GM12878 (cell line): ENCODE data around the gene SASH1. TPM values are rescaled to one million over a fixed set of nuclear protein-coding genes. Genes with fewer than 3 reads are reported as not detected.

ENCODE experiments used
- ATAC-seq: fragments of 200-7000 bp; cut with Tn5 transposase; 3 replicates; pipeline ENCODE4 v1.9.1; 2020; ENCODE audit warnings: mild to moderate bottlenecking, moderate library complexity
- BruUV-seq: library from RNA; stranded (reverse); fragments of 400-500 nt; replicated peaks from 2 replicates; lab custom pipeline; 2021; lab: Mats Ljungman, UMichigan
- CTCF ChIA-PET: fragments of 300-600 bp; sonication (Branson Sonifier 250); formaldehyde crosslinking; extraction: SDS; loops from one replicate; lab custom pipeline; 2021; ENCODE audit warnings: inconsistent platforms; lab: Yijun Ruan, JAX
- POLR2A ChIA-PET: fragments of 350-600 bp; formaldehyde crosslinking; extraction: SDS; loops from one replicate; lab custom pipeline; 2021; ENCODE audit warnings: inconsistent platforms; lab: Charles Lee
- RAD21 ChIA-PET: fragments of 300-600 bp; sonication (Branson Sonifier 250); formaldehyde crosslinking; loops from one replicate; lab custom pipeline; 2023; ENCODE audit warnings: antibody characterized with exemption; ENCODE audit not compliant: unreplicated experiment; lab: Charles Lee
- SMC1A ChIA-PET: fragments of 300-600 bp; sonication (Branson Sonifier 250); formaldehyde crosslinking; loops from one replicate; lab custom pipeline; 2023; ENCODE audit not compliant: unreplicated experiment, uncharacterized antibody; lab: Charles Lee
- DNase-seq: peaks from one replicate; pipeline ENCODE4 v3.0.0-alpha.2; 2011; ENCODE audit warnings: low read depth, low spot score
- FAIRE-seq: peaks from 3 replicates; lab custom pipeline; 2011; peaks lifted over from hg19 to GRCh38; lab: Jason Lieb, UNC
- H2AFZ ChIP-seq: 2 replicates; pipeline ENCODE4 v1.6.0; 2011; ENCODE audit warnings: low read depth, low read length, control low read depth; ENCODE audit not compliant: control insufficient read depth
- H3K27ac ChIP-seq: 2 replicates; pipeline ENCODE4 v1.5.1; 2011; ENCODE audit warnings: control low read depth; ENCODE audit not compliant: control insufficient read depth, insufficient read depth
- H3K27me3 ChIP-seq, 2 experiments: replicated peaks in 1 of 2; 2 replicates each; pipeline versions ENCODE4 v1.6.0 to v1.6.1; 2011; ENCODE audit warnings: low read length in 1 of 2; ENCODE audit not compliant: control insufficient read depth in 2 of 2, insufficient read depth in 2 of 2
- H3K36me3 ChIP-seq, 2 experiments: 2 replicates each; pipeline ENCODE4 v1.5.1; 2011; ENCODE audit warnings: low read length in 1 of 2; ENCODE audit not compliant: control insufficient read depth in 2 of 2, insufficient read depth in 2 of 2
- H3K4me1 ChIP-seq: 2 replicates; pipeline ENCODE4 v1.6.1; 2011; ENCODE audit warnings: mild to moderate bottlenecking, low read length, moderate library complexity, mixed read lengths; ENCODE audit not compliant: control insufficient read depth, insufficient read depth
- H3K4me2 ChIP-seq: 2 replicates; pipeline ENCODE4 v1.6.0; 2011; ENCODE audit warnings: control low read depth; ENCODE audit not compliant: control insufficient read depth, insufficient read depth
- H3K4me3 ChIP-seq: fragments of 200-600 bp; sonication (generic); 2 replicates; pipeline ENCODE4 v1.5.1; 2016
- H3K79me2 ChIP-seq: 2 replicates; pipeline ENCODE4 v1.6.0; 2011; ENCODE audit warnings: low read length; ENCODE audit not compliant: control insufficient read depth, insufficient read depth
- H3K9ac ChIP-seq: 2 replicates; pipeline ENCODE4 v1.8.0; 2011; ENCODE audit warnings: low read length, control low read depth, mixed read lengths; ENCODE audit not compliant: control insufficient read depth, insufficient read depth
- H3K9me3 ChIP-seq: replicated peaks from 3 replicates; pipeline ENCODE4 v1.5.1; 2011; ENCODE audit warnings: mild to moderate bottlenecking, low read length; ENCODE audit not compliant: control insufficient read depth, insufficient read depth
- H4K20me1 ChIP-seq: 2 replicates; pipeline ENCODE4 v1.6.0; 2011; ENCODE audit not compliant: control insufficient read depth, insufficient read depth
- CEBPB ChIP-seq, 2 experiments: fragments of 150-350 bp in 1 of 2; IDR thresholded peaks; 2 replicates each; pipeline ENCODE4 v1.6.1; 2012 to 2014; ENCODE audit warnings: low read depth in 2 of 2, low read length in 2 of 2, borderline replicate concordance in 1 of 2, inconsistent platforms in 1 of 2
- FOS ChIP-seq: IDR thresholded peaks from 3 replicates; pipeline ENCODE4 v1.6.1; 2011; ENCODE audit warnings: borderline replicate concordance; ENCODE audit not compliant: insufficient read length; ENCODE audit errors: extremely low read depth
- FOXM1 ChIP-seq: IDR thresholded peaks from 2 replicates; pipeline ENCODE4 v1.6.1; 2012; ENCODE audit warnings: low read depth, mild to moderate bottlenecking, inconsistent platforms, low read length, moderate library complexity
- MAX ChIP-seq: IDR thresholded peaks from 2 replicates; pipeline ENCODE4 v1.6.1; 2012; ENCODE audit warnings: low read depth, low read length, improper control_type of control experiment
- NBN ChIP-seq: fragments of 450-650 bp; IDR thresholded peaks from 2 replicates; pipeline ENCODE4 v1.6.1; 2016
- POLR2AphosphoS2 ChIP-seq: IDR thresholded peaks from 2 replicates; pipeline ENCODE4 v1.6.1; 2011; ENCODE audit warnings: low read depth, mild to moderate bottlenecking, low read length, improper control_type of control experiment, moderate library complexity
- RELA ChIP-seq: fragments of 450-650 bp; IDR thresholded peaks from 2 replicates; pipeline ENCODE4 v1.8.0; 2014; ENCODE audit warnings: borderline replicate concordance; ENCODE audit not compliant: partially characterized antibody
- WGBS: methylation state at CpG from one replicate; pipeline ENCODE4 v1.1.6; 2016; ENCODE audit warnings: low lambda C conversion rate; ENCODE audit not compliant: insufficient replicate concordance, insufficient coverage; ENCODE audit errors: missing lambda C conversion rate; 5-methylcytosine and 5-hydroxymethylcytosine counted together
- in situ Hi-C: fragments of 300-500 bp; cut with MboI; formaldehyde crosslinking; loops from 9 replicates; pipeline ENCODE4 v1.14.3; 2018; ENCODE audit warnings: mixed read lengths
- intact Hi-C: fragments of 100-400 bp; cut with micrococcal nuclease; formaldehyde crosslinking; loops from one replicate; pipeline ENCODE4 v1.14.2; 2022; ENCODE audit not compliant: unreplicated experiment
- polyA plus RNA-seq, 11 experiments: library from polyadenylated mRNA; depleted of rRNA in 4 of 11; unstranded in 6 of 11; stranded (reverse) in 5 of 11; fragments of >200 nt; fragmentation: Nextera tagmentation in 4 of 11; fragmentation: Illumina TruSeq in 1 of 11; extraction: Ambion mirVana in 4 of 11; extraction: Trizol in 1 of 11; gene quantifications; 1 replicate in 1 of 11; 2 replicates in 10 of 11; pipeline versions ENCODE4 v1.2.1 to v1.2.3, GENCODE V29; 2011 to 2016; ENCODE audit warnings: inconsistent platforms in 2 of 11, missing spikeins in 2 of 11, low read depth in 1 of 11
- total RNA-seq, 4 experiments: library from RNA; depleted of rRNA in 3 of 4; stranded (reverse); fragments of >200 nt in 3 of 4; fragmentation: Illumina TruSeq in 1 of 4; extraction: Trizol in 1 of 4; gene quantifications; 2 replicates each; pipeline versions ENCODE4 v1.2.1 to v1.2.3, GENCODE V29; 2013 to 2021
- TF ChIP-seq, protein P1 (sequence below): IDR thresholded peaks from 2 replicates; pipeline ENCODE4 v1.6.1; 2011; ENCODE audit warnings: borderline replicate concordance, low read depth, mild to moderate bottlenecking, moderate library complexity, low read length; ENCODE audit not compliant: insufficient read depth, poor library complexity, severe bottlenecking

SASH1 gene
- total and polyA plus RNA-seq, 10 of the 15 experiments (the other 5 are each of a cell fraction or from before 2014, with no cell fraction given): 0.01 to 0.73 (median 0.14) TPM; not detected in 4

DNA sequence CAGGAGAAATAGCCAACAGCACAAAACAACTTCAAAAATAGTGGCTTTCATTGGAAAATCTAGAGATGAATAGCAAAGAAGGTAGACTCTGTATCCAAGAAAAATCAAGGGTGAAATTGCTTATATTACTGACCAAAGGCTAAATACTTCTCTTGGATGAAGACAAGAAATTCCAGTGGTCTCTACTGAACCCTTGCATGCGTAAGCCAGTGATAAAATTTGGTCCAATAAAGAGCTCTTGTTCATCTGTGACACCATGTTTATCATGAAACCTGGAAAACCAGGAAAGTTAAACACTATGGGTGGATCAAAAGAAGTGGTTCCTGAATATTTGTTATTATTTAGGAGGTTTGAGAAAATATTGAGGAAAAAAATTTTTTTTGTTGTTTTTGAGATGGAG lies 25.6 kb upstream of the SASH1 start:
- Histone ChIP-seq H3K9me3 (no peaks in the 10 kb centered on the region), H3K4me3 (no peak overlapping the region), H3K9ac (no peak overlapping the region), H4K20me1 (no peaks in the 10 kb centered on the region), H2AFZ (no peak overlapping the region), H3K36me3 (no peaks in the 10 kb centered on the region), H3K79me2 (no peaks in the 10 kb centered on the region), H3K27ac (no peak overlapping the region), H3K4me1 (no peaks in the 10 kb centered on the region), H3K27me3 (no peaks in the 10 kb centered on the region), H3K4me2 (no peak overlapping the region)
- in situ Hi-C loops (no loop called here), intact Hi-C loops (no loop called here)
- RAD21 ChIA-PET: no interaction called here
- CTCF ChIA-PET: interaction anchor here (0.7 to 1.0 kb wide), 3 partner anchors 9 to 174 kb away, joined by 3 read pairs; no protein-coding TSS in a partner anchor
- no peak for FAIRE-seq
- SMC1A ChIA-PET: no interaction called here
- TF ChIP-seq CEBPB (IDR thresholded peaks at IDR 0.05; ENCODE audit: borderline replicate concordance in 1 of 2, low read depth in 2 of 2, low read length in 2 of 2) (no peak), MAX (no peak), NBN (no peak), FOXM1 (no peak), POLR2AphosphoS2 (no peak), FOS (no peak), RELA (no peak)
- TF ChIP-seq, protein P1, sequence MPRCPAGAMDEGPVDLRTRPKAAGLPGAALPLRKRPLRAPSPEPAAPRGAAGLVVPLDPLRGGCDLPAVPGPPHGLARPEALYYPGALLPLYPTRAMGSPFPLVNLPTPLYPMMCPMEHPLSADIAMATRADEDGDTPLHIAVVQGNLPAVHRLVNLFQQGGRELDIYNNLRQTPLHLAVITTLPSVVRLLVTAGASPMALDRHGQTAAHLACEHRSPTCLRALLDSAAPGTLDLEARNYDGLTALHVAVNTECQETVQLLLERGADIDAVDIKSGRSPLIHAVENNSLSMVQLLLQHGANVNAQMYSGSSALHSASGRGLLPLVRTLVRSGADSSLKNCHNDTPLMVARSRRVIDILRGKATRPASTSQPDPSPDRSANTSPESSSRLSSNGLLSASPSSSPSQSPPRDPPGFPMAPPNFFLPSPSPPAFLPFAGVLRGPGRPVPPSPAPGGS: no peak
- no TSS peak for BruUV-seq
- no peak for DNase-seq
- no peak for ATAC-seq
- 25% methylated on average over 1 of the region's 1 CpG for WGBS
- POLR2A ChIA-PET: no interaction called here
